Stimulated activated CD4-positive, alpha-beta T cell treated with anti-CD3 and anti-CD28 coated beads, Interleukin-15, amount 100 ng/mL, for 1 hour (primary cell): ENCODE results near the gene TFF3.

Source experiments
- DNase-seq, 2 donors: peaks; one replicate each; pipeline ENCODE4 v3.0.0-alpha.2; 2020; ENCODE audit warnings: low read depth in 1 of 2, low spot score in 1 of 2

The TFF3 gene

GRCh38 chr21:42272109-42272962 lies 42.9 kb downstream of the TFF3 start:
- DNase-seq: no peak

GRCh38 chr21:42271065-42271464 lies 44.1 kb downstream of the TFF3 start:
- no peak for DNase-seq

- no peak for DNase-seq
Measured at GRCh38 chr21:42269386-42269785, 45.8 kb downstream of the TFF3 start.

GRCh38 chr21:42266971-42267556 lies 48.1 kb downstream of the TFF3 start:
- no peak for DNase-seq

GRCh38 chr21:42265231-42265812 lies 49.9 kb downstream of the TFF3 start:
- no peak for DNase-seq

- DNase-seq: no peak
Measured at GRCh38 chr21:42264245-42265195, 50.7 kb downstream of the TFF3 start.

GRCh38 chr21:42263591-42264131 lies 51.5 kb downstream of the TFF3 start:
- DNase-seq: no peak

GRCh38 chr21:42262831-42263231 lies 52.4 kb downstream of the TFF3 start:
- DNase-seq: no peak

GRCh38 chr21:42261829-42262200 lies 53.4 kb downstream of the TFF3 start:
- no peak for DNase-seq
